IMR-90 (cell line): ENCODE data around the gene CCDC141. TPM values are rescaled to one million over a fixed set of nuclear protein-coding genes. Genes with fewer than 3 reads are reported as not detected.

Experiments
- ATAC-seq: fragments of 200-7000 bp; cut with Tn5 transposase; 2 replicates; pipeline ENCODE4 v1.9.1; 2020; ENCODE audit warnings: low read depth, mild to moderate bottlenecking, moderate library complexity
- BruUV-seq: library from RNA; stranded (reverse); fragments of 400-500 nt; replicated peaks from 2 replicates; lab custom pipeline; 2021; lab: Mats Ljungman, UMichigan
- CTCF ChIA-PET: fragments of 300-600 bp; formaldehyde crosslinking; extraction: SDS; loops from one replicate; lab custom pipeline; 2021; ENCODE audit warnings: antibody characterized with exemption; lab: Yijun Ruan, JAX
- POLR2A ChIA-PET: fragments of 300-600 bp; sonication (Branson Sonifier 250); formaldehyde crosslinking; loops from one replicate; lab custom pipeline; 2022; ENCODE audit warnings: antibody characterized with exemption; ENCODE audit not compliant: unreplicated experiment; lab: Charles Lee
- DNase-seq: peaks from one replicate; pipeline ENCODE4 v3.0.0; 2013
- H2AFZ ChIP-seq: replicated peaks from 2 replicates; pipeline ENCODE3; 2013; ENCODE audit warnings: low read length, mild to moderate bottlenecking; ENCODE audit not compliant: poor library complexity
- H2AK5ac ChIP-seq: 2 replicates; pipeline ENCODE4 v1.6.1; 2013; ENCODE audit warnings: low read depth, low read length, inconsistent platforms
- H2AK9ac ChIP-seq: replicated peaks from 2 replicates; pipeline ENCODE3; 2013; ENCODE audit warnings: mild to moderate bottlenecking, low read depth, low read length, moderate library complexity; ENCODE audit not compliant: poor library complexity
- H2BK120ac ChIP-seq: 2 replicates; pipeline ENCODE4 v1.6.1; 2013; ENCODE audit warnings: low read depth, low read length, inconsistent platforms
- H2BK15ac ChIP-seq: 3 replicates; pipeline ENCODE4 v1.6.1; 2013; ENCODE audit warnings: low read depth, low read length, inconsistent platforms
- H2BK20ac ChIP-seq: 2 replicates; pipeline ENCODE4 v1.6.1; 2013; ENCODE audit warnings: low read depth, mild to moderate bottlenecking, inconsistent platforms, low read length, moderate library complexity
- H2BK5ac ChIP-seq: 2 replicates; pipeline ENCODE4 v1.6.1; 2013; ENCODE audit warnings: mild to moderate bottlenecking, low read depth, low read length, inconsistent platforms; ENCODE audit not compliant: poor library complexity, severe bottlenecking
- H3K14ac ChIP-seq: replicated peaks from 2 replicates; pipeline ENCODE4 v1.6.1; 2013; ENCODE audit warnings: low read depth, low read length, inconsistent platforms
- H3K18ac ChIP-seq: 2 replicates; pipeline ENCODE4 v1.6.1; 2013; ENCODE audit warnings: low read depth, low read length, control low read depth
- H3K23ac ChIP-seq: 2 replicates; pipeline ENCODE4 v1.6.1; 2013; ENCODE audit warnings: low read depth, low read length, inconsistent platforms
- H3K27ac ChIP-seq: 2 replicates; pipeline ENCODE4 v1.5.1; 2013; ENCODE audit warnings: mild to moderate bottlenecking, control low read depth, low read length; ENCODE audit not compliant: insufficient read depth
- H3K27me3 ChIP-seq: 2 replicates; pipeline ENCODE4 v1.6.1; 2013; ENCODE audit warnings: low read length; ENCODE audit not compliant: control insufficient read depth, insufficient read depth
- H3K36me3 ChIP-seq: 2 replicates; pipeline ENCODE4 v1.6.1; 2013; ENCODE audit warnings: low read length, mixed read lengths; ENCODE audit not compliant: control insufficient read depth, insufficient read depth
- H3K4ac ChIP-seq: 2 replicates; pipeline ENCODE4 v1.6.1; 2013; ENCODE audit warnings: low read depth, low read length, inconsistent platforms
- H3K4me1 ChIP-seq: 2 replicates; pipeline ENCODE4 v1.6.1; 2013; ENCODE audit warnings: low read length, mixed read lengths; ENCODE audit not compliant: control insufficient read depth, insufficient read depth
- H3K4me2 ChIP-seq: 2 replicates; pipeline ENCODE4 v1.6.1; 2013; ENCODE audit warnings: low read depth, mild to moderate bottlenecking, control low read depth, low read length, moderate library complexity
- H3K4me3 ChIP-seq: 2 replicates; pipeline ENCODE4 v1.5.1; 2013; ENCODE audit warnings: low read depth, mild to moderate bottlenecking, control low read depth, low read length, moderate library complexity; ENCODE audit not compliant: insufficient read depth
- H3K56ac ChIP-seq: 2 replicates; pipeline ENCODE4 v1.6.1; 2013; ENCODE audit warnings: low read length, inconsistent platforms; ENCODE audit not compliant: insufficient read depth; ENCODE audit errors: extremely low read depth
- H3K79me1 ChIP-seq, 2 experiments: 2 replicates each; pipeline ENCODE4 v1.6.1; 2013; ENCODE audit warnings: low read length in 2 of 2, inconsistent platforms in 1 of 2, low read depth in 1 of 2
- H3K9ac ChIP-seq: 2 replicates; pipeline ENCODE4 v1.6.1; 2013; ENCODE audit warnings: low read depth, low read length, control low read depth
- H3K9me1 ChIP-seq: 2 replicates; pipeline ENCODE4 v1.6.1; 2013; ENCODE audit warnings: low read length, inconsistent platforms; ENCODE audit not compliant: insufficient read depth
- H3K9me3 ChIP-seq: 2 replicates; pipeline ENCODE4 v1.6.1; 2013; ENCODE audit warnings: low read length; ENCODE audit not compliant: control insufficient read depth, insufficient read depth
- H4K20me1 ChIP-seq: 2 replicates; pipeline ENCODE4 v1.6.1; 2013; ENCODE audit warnings: low read length, inconsistent platforms; ENCODE audit not compliant: insufficient read depth
- H4K5ac ChIP-seq: 2 replicates; pipeline ENCODE4 v1.6.1; 2013; ENCODE audit warnings: mild to moderate bottlenecking, low read depth, low read length, control low read depth
- H4K8ac ChIP-seq, 2 experiments: 2 replicates each; pipeline ENCODE4 v1.6.1; 2013; ENCODE audit warnings: low read depth in 2 of 2, low read length in 2 of 2, control low read depth in 1 of 2, inconsistent platforms in 1 of 2
- H4K91ac ChIP-seq: 2 replicates; pipeline ENCODE4 v1.6.1; 2013; ENCODE audit warnings: low read depth, low read length, inconsistent platforms; ENCODE audit not compliant: insufficient read depth
- BHLHE40 ChIP-seq: fragments of 150-350 bp; IDR thresholded peaks from 2 replicates; pipeline ENCODE4 v1.6.1; 2016; ENCODE audit warnings: mild to moderate bottlenecking, low read depth, low read length
- CEBPB ChIP-seq: IDR thresholded peaks from 2 replicates; pipeline ENCODE4 v1.6.1; 2012; ENCODE audit warnings: low read depth, low read length, improper control_type of control experiment
- CHD1 ChIP-seq: IDR thresholded peaks from 2 replicates; pipeline ENCODE4 v1.6.1; 2012; ENCODE audit warnings: low read depth, low read length, improper control_type of control experiment
- FOS ChIP-seq: fragments of 150-350 bp; IDR thresholded peaks from 2 replicates; pipeline ENCODE4 v1.6.1; 2016; ENCODE audit warnings: low read depth, low read length
- MAFK ChIP-seq: IDR thresholded peaks from 2 replicates; pipeline ENCODE4 v1.6.1; 2012; ENCODE audit warnings: low read depth, low read length, improper control_type of control experiment
- MAZ ChIP-seq: IDR thresholded peaks from 2 replicates; pipeline ENCODE4 v1.6.1; 2012; ENCODE audit warnings: low read depth, mild to moderate bottlenecking, low read length, improper control_type of control experiment, moderate library complexity, borderline replicate concordance
- MXI1 ChIP-seq: IDR thresholded peaks from 2 replicates; pipeline ENCODE4 v1.6.1; 2012; ENCODE audit warnings: low read depth, mild to moderate bottlenecking, low read length, moderate library complexity, borderline replicate concordance
- NFE2L2 ChIP-seq: fragments of 150-350 bp; IDR thresholded peaks from 2 replicates; pipeline ENCODE4 v1.6.1; 2016; ENCODE audit warnings: low read depth, mild to moderate bottlenecking, low read length
- POLR2A ChIP-seq: IDR thresholded peaks from 2 replicates; pipeline ENCODE4 v1.6.1; 2012; ENCODE audit warnings: mild to moderate bottlenecking, low read depth, low read length
- RAD21 ChIP-seq: IDR thresholded peaks from 2 replicates; pipeline ENCODE4 v1.6.1; 2012; ENCODE audit warnings: low read length, improper control_type of control experiment
- RCOR1 ChIP-seq: IDR thresholded peaks from 2 replicates; pipeline ENCODE4 v1.6.1; 2012; ENCODE audit warnings: mild to moderate bottlenecking, low read length, improper control_type of control experiment; ENCODE audit not compliant: insufficient replicate concordance
- RFX5 ChIP-seq: IDR thresholded peaks from 2 replicates; pipeline ENCODE4 v1.8.0; 2012; ENCODE audit warnings: low read depth, mild to moderate bottlenecking, low read length, moderate library complexity
- SMC3 ChIP-seq: fragments of 150-350 bp; IDR thresholded peaks from 2 replicates; pipeline ENCODE4 v1.6.1; 2016; ENCODE audit warnings: low read depth, mild to moderate bottlenecking, antibody characterized with exemption, low read length, moderate library complexity
- WGBS, 2 experiments: methylation state at CpG; one replicate each; pipeline versions ENCODE4 v1.1.5 to v1.1.7; 2013; ENCODE audit warnings: missing lambda C conversion rate in 2 of 2; ENCODE audit not compliant: insufficient read length in 1 of 2; ENCODE audit errors: extremely low coverage in 2 of 2; 5-methylcytosine and 5-hydroxymethylcytosine counted together
- dilution Hi-C: fragments of 300-500 bp; cut with HindIII; formaldehyde crosslinking; loops from one replicate; pipeline ENCODE4 v1.14.3; 2018; ENCODE audit warnings: low sequenced_read_pairs; ENCODE audit not compliant: unreplicated experiment
- in situ Hi-C: fragments of 300-500 bp; cut with MboI; formaldehyde crosslinking; loops from 3 replicates; pipeline ENCODE4 v1.14.3; 2019; ENCODE audit warnings: low sequenced_read_pairs, inconsistent platforms, mixed read lengths
- intact Hi-C: fragments of 100-400 bp; cut with micrococcal nuclease; formaldehyde crosslinking; loops from 2 replicates; pipeline ENCODE4 v1.10.0; 2022
- polyA plus RNA-seq, 3 experiments: library from polyadenylated mRNA; depleted of rRNA; stranded (reverse); fragments of >200 nt; gene quantifications; 2 replicates each; pipeline ENCODE4 v1.2.3, GENCODE V29; 2012; ENCODE audit warnings: low replicate concordance in 1 of 3
- total RNA-seq: library from RNA; depleted of rRNA; stranded (reverse); fragments of >200 nt; gene quantifications from 2 replicates; pipeline ENCODE4 v1.2.3, GENCODE V29; 2012
- TF ChIP-seq, protein P1 (sequence below): fragments of 150-350 bp; IDR thresholded peaks from 2 replicates; pipeline ENCODE4 v1.6.1; 2016; ENCODE audit warnings: low read depth, mild to moderate bottlenecking, low read length, moderate library complexity, borderline replicate concordance
- TF ChIP-seq, protein P2 (sequence below): conservative IDR thresholded peaks from 2 replicates; pipeline ENCODE4 v1.5.1; 2012; ENCODE audit warnings: mild to moderate bottlenecking, low read depth, low read length, improper control_type of control experiment
- TF ChIP-seq, protein P3 (sequence below): fragments of 150-350 bp; IDR thresholded peaks from 2 replicates; pipeline ENCODE4 v1.6.1; 2017; ENCODE audit warnings: mild to moderate bottlenecking, antibody characterized with exemption, low read length, low read depth

The CCDC141 gene
- total and polyA plus RNA-seq, 2 of the 4 experiments (the other 2 are of a cell fraction) = not detected

DNA sequence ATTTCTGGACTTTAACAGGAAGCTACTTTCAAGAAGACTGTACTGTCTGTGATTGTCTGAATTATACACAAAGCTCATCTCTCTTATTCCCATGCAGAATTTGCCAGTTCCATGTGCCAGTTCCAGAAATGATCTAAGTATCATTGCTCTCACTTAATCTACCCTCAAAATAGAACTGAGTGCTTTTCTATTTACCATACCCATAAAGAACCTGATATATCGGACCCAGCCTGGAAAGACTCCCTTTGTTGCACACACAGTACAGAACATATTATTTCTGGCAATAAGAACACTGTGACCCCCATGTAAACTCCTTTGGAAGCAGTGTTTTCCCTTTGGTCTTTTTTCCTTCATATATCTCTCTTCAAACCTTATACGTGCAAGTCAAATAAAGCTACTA lies 140.4 kb downstream of the CCDC141 start:
- Histone ChIP-seq H3K4me3 (no peak overlapping the region), H3K79me1 (no peaks in the 10 kb centered on the region), H2BK120ac (no peak overlapping the region), H2BK20ac (no peak overlapping the region), H3K9me3 (no peaks in the 10 kb centered on the region), H3K27ac (no peak overlapping the region), H3K14ac (no peak overlapping the region), H2AK5ac (no peak overlapping the region), H3K4me2 (no peak overlapping the region), H3K27me3 (no peaks in the 10 kb centered on the region), H3K4me1 (no peaks in the 10 kb centered on the region), H2BK15ac (no peak overlapping the region), H3K56ac (no peak overlapping the region), H4K8ac (no peak overlapping the region), H2AK9ac (no peak overlapping the region), H3K23ac (no peak overlapping the region), H3K4ac (no peak overlapping the region), H2BK5ac (no peak overlapping the region), H3K9ac (no peak overlapping the region), H3K9me1 (no peaks in the 10 kb centered on the region), H2AFZ (no peak overlapping the region), H4K20me1 (no peaks in the 10 kb centered on the region), H3K36me3 (no peaks in the 10 kb centered on the region), H4K5ac (no peak overlapping the region), H4K91ac (no peak overlapping the region), H3K18ac (no peak overlapping the region)
- no TSS peak for BruUV-seq
- TF ChIP-seq MAZ (no peak), RFX5 (no peak), POLR2A (no peak), MXI1 (no peak), FOS (no peak), MAFK (no peak), RAD21 (no peak), NFE2L2 (no peak), BHLHE40 (no peak), RCOR1 (no peak), CEBPB (no peak), SMC3 (no peak), CHD1 (no peak)
- TF ChIP-seq, protein P1, sequence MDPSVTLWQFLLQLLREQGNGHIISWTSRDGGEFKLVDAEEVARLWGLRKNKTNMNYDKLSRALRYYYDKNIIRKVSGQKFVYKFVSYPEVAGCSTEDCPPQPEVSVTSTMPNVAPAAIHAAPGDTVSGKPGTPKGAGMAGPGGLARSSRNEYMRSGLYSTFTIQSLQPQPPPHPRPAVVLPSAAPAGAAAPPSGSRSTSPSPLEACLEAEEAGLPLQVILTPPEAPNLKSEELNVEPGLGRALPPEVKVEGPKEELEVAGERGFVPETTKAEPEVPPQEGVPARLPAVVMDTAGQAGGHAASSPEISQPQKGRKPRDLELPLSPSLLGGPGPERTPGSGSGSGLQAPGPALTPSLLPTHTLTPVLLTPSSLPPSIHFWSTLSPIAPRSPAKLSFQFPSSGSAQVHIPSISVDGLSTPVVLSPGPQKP = no peak
- TF ChIP-seq, protein P2, sequence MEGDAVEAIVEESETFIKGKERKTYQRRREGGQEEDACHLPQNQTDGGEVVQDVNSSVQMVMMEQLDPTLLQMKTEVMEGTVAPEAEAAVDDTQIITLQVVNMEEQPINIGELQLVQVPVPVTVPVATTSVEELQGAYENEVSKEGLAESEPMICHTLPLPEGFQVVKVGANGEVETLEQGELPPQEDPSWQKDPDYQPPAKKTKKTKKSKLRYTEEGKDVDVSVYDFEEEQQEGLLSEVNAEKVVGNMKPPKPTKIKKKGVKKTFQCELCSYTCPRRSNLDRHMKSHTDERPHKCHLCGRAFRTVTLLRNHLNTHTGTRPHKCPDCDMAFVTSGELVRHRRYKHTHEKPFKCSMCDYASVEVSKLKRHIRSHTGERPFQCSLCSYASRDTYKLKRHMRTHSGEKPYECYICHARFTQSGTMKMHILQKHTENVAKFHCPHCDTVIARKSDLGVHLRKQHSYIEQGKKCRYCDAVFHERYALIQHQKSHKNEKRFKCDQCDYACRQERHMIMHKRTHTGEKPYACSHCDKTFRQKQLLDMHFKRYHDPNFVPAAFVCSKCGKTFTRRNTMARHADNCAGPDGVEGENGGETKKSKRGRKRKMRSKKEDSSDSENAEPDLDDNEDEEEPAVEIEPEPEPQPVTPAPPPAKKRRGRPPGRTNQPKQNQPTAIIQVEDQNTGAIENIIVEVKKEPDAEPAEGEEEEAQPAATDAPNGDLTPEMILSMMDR = no peak
- TF ChIP-seq, protein P3, sequence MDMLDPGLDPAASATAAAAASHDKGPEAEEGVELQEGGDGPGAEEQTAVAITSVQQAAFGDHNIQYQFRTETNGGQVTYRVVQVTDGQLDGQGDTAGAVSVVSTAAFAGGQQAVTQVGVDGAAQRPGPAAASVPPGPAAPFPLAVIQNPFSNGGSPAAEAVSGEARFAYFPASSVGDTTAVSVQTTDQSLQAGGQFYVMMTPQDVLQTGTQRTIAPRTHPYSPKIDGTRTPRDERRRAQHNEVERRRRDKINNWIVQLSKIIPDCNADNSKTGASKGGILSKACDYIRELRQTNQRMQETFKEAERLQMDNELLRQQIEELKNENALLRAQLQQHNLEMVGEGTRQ = no peak
- ChIA-PET POLR2A (no interaction called here), CTCF (interaction anchor here (0.6 kb wide), 1 partner anchor 502 kb away, joined by 4 read pairs; no protein-coding TSS in a partner anchor)
- no peak for ATAC-seq
- in situ Hi-C loops (no loop called here), dilution Hi-C loops (no loop called here), intact Hi-C loops (no loop called here)
- DNase-seq = no peak
- WGBS, 2 experiments = no CpG with 5 or more reads among the region's 2 CpGs
